ENCODE data around the gene UBE2E2.

Gene UBE2E2

GRCh38 chr3:23272820-23273219 is 69.7 kb downstream of the UBE2E2 start:
- DNase-seq (ENCODE audit: low read depth in 2 of 2, low spot score in 1 of 2), result no peak

- DNase-seq (ENCODE audit: low read depth in 2 of 2, low spot score in 1 of 2), result no peak
Measured at GRCh38 chr3:23275061-23275460, 71.9 kb downstream of the UBE2E2 start.

GRCh38 chr3:23275814-23276213 is 72.7 kb downstream of the UBE2E2 start:
- DNase-seq (ENCODE audit: low read depth in 2 of 2, low spot score in 1 of 2), result no peak

- DNase-seq (ENCODE audit: low read depth in 2 of 2, low spot score in 1 of 2), result no peak
Measured at GRCh38 chr3:23276913-23277658, 74.0 kb downstream of the UBE2E2 start.

GRCh38 chr3:23277688-23278087 is 74.6 kb downstream of the UBE2E2 start:
- DNase-seq (ENCODE audit: low read depth in 2 of 2, low spot score in 1 of 2), result no peak

GRCh38 chr3:23283625-23284024 is 80.5 kb downstream of the UBE2E2 start:
- DNase-seq (ENCODE audit: low read depth in 2 of 2, low spot score in 1 of 2), result no peak

GRCh38 chr3:23288286-23288685 is 85.2 kb downstream of the UBE2E2 start:
- no peak for DNase-seq (ENCODE audit: low read depth in 2 of 2, low spot score in 1 of 2)

GRCh38 chr3:23288715-23289114 is 85.6 kb downstream of the UBE2E2 start:
- DNase-seq (ENCODE audit: low read depth in 2 of 2, low spot score in 1 of 2), result no peak

- DNase-seq (ENCODE audit: low read depth in 2 of 2, low spot score in 1 of 2), result no peak
Measured at GRCh38 chr3:23292432-23292831, 89.3 kb downstream of the UBE2E2 start.

GRCh38 chr3:23294770-23295387 is 91.8 kb downstream of the UBE2E2 start:
- DNase-seq (ENCODE audit: low read depth in 2 of 2, low spot score in 1 of 2), result no peak

- DNase-seq (ENCODE audit: low read depth in 2 of 2, low spot score in 1 of 2), result no peak
Measured at GRCh38 chr3:23301819-23302218, 98.7 kb downstream of the UBE2E2 start.

GRCh38 chr3:23302271-23302670 is 99.1 kb downstream of the UBE2E2 start:
- no peak for DNase-seq (ENCODE audit: low read depth in 2 of 2, low spot score in 1 of 2)

GRCh38 chr3:23303601-23304217 is 100.6 kb downstream of the UBE2E2 start:
- DNase-seq (ENCODE audit: low read depth in 2 of 2, low spot score in 1 of 2), result no peak

- no peak for DNase-seq (ENCODE audit: low read depth in 2 of 2, low spot score in 1 of 2)
Measured at GRCh38 chr3:23304424-23304823, 101.3 kb downstream of the UBE2E2 start.

- DNase-seq (ENCODE audit: low read depth in 2 of 2, low spot score in 1 of 2), result no peak
Measured at GRCh38 chr3:23308986-23309625, 106.0 kb downstream of the UBE2E2 start.

GRCh38 chr3:23312866-23313265 is 109.7 kb downstream of the UBE2E2 start:
- no peak for DNase-seq (ENCODE audit: low read depth in 2 of 2, low spot score in 1 of 2)

GRCh38 chr3:23314981-23315762 is 112.0 kb downstream of the UBE2E2 start:
- DNase-seq (ENCODE audit: low read depth in 2 of 2, low spot score in 1 of 2), result no peak

GRCh38 chr3:23316924-23317323 is 113.8 kb downstream of the UBE2E2 start:
- no peak for DNase-seq (ENCODE audit: low read depth in 2 of 2, low spot score in 1 of 2)

- no peak for DNase-seq (ENCODE audit: low read depth in 2 of 2, low spot score in 1 of 2)
Measured at GRCh38 chr3:23319366-23320312, 116.5 kb downstream of the UBE2E2 start.
